NB4 (cell line): ENCODE data around the gene GRID2.

Experiments used
- CTCF ChIP-seq: IDR thresholded peaks from one replicate; pipeline ENCODE4 v1.5.1; 2012; ENCODE audit warnings: low read depth, low read length
- POLR2A ChIP-seq: IDR thresholded peaks from 2 replicates; pipeline ENCODE4 v1.6.1; 2011; ENCODE audit warnings: mild to moderate bottlenecking; ENCODE audit not compliant: insufficient read length; ENCODE audit errors: extremely low read depth

- TF ChIP-seq CTCF: no peak
- TF ChIP-seq POLR2A: no peak
These were observed 933.8 kb downstream of the GRID2 start for GRCh38 chr4:93237521-93237920.
